ENCODE measurements around the gene KRTAP5-10.
"Not testable (repeated sequence)": the region's sequence is repeated elsewhere in the genome, so short reads cannot be mapped to it uniquely, and the experiment has no call there.

DNA sequence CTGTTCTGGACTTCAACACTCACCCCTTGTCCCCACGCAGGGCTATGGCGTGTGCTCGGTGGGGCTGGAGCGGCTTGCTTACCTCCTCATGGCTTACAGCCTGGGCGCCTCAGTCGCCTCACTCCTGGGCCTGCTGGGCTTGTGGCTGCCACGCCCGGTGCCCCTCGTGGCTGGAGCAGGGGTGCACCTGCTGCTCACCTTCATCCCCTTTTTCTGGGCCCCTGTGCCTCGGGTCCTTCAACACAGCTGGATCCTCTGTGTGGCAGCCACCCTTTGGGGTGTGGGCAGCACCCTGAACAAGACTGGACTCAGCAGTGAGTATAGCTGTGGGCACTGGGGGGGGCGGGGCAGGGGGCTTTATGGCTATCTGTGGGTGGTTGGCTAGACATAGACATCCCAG, 37.9 kb downstream of the KRTAP5-10 start:
- not testable (repeated sequence) for TF ChIP-seq POLR2AphosphoS5, POLR2A (IDR thresholded peaks at IDR 0.05; ENCODE audit: low read depth, low read length)
